Brain microvascular endothelial cell (primary cell): Measurements from ENCODE around the gene GSTM5.
"Not testable (repeated sequence)": the region's sequence is repeated elsewhere in the genome, so short reads cannot be mapped to it uniquely, and the experiment has no call there.

ENCODE experiments used
- DNase-seq: peaks from one replicate; pipeline ENCODE4 v3.0.0-alpha.2; 2020
- H3K27ac ChIP-seq: fragments of 250-450 bp; sonication (Bioruptor Pico); 2 replicates; pipeline ENCODE4 v1.5.1; 2020; ENCODE audit warnings: mild to moderate bottlenecking, moderate library complexity
- H3K27me3 ChIP-seq: fragments of 250-450 bp; sonication (Bioruptor Pico); replicated peaks from 2 replicates; pipeline ENCODE4 v1.5.1; 2020; ENCODE audit warnings: mild to moderate bottlenecking
- H3K36me3 ChIP-seq: fragments of 250-450 bp; sonication (Bioruptor Pico); replicated peaks from 2 replicates; pipeline ENCODE4 v1.5.1; 2020; ENCODE audit warnings: mild to moderate bottlenecking
- H3K4me3 ChIP-seq: 2 replicates; pipeline ENCODE4 v1.5.1; 2011; ENCODE audit warnings: low read depth, mild to moderate bottlenecking, control low read depth, low read length, moderate library complexity
- in situ Hi-C: cut with HindIII; loops from 2 replicates; pipeline ENCODE4 v1.10.0; 2017; ENCODE audit warnings: low sequenced_read_pairs, low pct_ligation_motif_present
- TF ChIP-seq, protein P1 (sequence below): IDR thresholded peaks from 2 replicates; pipeline ENCODE4 v1.5.1; 2011; ENCODE audit warnings: low read depth, mild to moderate bottlenecking, moderate library complexity, low read length, control low read depth, inconsistent platforms; ENCODE audit errors: missing control alignments

Gene GSTM5

DNA sequence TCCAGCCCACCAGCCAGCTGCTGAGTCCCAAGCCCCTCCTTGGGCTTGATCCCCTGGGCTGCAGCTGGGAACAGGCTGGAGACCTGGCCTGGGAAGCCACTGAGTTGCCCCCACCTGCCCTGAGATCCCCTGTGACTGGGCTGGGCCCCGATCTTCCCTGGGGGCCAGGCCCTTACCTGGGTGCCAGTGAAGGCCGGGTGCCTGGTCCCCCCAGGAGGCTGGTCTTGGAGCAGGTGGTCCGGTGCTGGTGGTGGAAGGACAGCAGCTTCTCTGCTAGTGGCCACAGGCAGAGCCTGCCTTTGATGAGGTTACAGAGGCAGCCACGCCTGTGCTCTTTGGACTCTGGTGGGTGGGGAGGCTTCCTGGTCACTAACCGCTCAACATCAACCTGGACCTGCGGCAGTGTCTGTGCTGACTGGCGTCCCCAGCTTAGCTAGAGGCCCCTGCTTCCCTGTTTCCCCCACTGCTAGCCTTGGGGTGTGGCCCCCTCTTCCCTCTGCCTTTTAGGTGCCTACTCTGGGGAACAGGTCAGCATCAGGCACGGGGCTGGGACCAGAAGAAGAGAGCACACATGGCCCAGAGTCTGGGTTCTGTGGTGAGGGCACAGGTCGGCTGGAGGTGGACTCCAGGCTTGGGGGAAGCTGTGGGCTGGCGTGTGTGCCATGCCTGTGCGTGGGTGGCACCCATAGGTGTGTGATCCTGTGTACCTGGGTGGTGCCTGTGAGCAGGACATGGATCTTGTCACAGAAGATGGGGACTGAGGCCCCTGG, 51.8 kb downstream of the GSTM5 start, which contains the start of gene EPS8L3:
EPS8L3 (minus strand) TSS at position 278 of the 770 bp plus-strand sequence. CDS start 2,174 bp downstream, outside the sequence.
- no peaks in the 10 kb centered on the region for H3K36me3 ChIP-seq
- H3K27ac ChIP-seq: no peak within 1 kb of the TSS
- TF ChIP-seq, protein P1, sequence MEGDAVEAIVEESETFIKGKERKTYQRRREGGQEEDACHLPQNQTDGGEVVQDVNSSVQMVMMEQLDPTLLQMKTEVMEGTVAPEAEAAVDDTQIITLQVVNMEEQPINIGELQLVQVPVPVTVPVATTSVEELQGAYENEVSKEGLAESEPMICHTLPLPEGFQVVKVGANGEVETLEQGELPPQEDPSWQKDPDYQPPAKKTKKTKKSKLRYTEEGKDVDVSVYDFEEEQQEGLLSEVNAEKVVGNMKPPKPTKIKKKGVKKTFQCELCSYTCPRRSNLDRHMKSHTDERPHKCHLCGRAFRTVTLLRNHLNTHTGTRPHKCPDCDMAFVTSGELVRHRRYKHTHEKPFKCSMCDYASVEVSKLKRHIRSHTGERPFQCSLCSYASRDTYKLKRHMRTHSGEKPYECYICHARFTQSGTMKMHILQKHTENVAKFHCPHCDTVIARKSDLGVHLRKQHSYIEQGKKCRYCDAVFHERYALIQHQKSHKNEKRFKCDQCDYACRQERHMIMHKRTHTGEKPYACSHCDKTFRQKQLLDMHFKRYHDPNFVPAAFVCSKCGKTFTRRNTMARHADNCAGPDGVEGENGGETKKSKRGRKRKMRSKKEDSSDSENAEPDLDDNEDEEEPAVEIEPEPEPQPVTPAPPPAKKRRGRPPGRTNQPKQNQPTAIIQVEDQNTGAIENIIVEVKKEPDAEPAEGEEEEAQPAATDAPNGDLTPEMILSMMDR: no peak
- no peaks in the 10 kb centered on the region for H3K27me3 ChIP-seq
- in situ Hi-C loops: loop anchor here (10.0 kb wide), 1 partner anchor 109 kb away; the partner anchor contains the start of gene GSTM4
- no peak for DNase-seq
- no peak within 1 kb of the TSS for H3K4me3 ChIP-seq

DNA sequence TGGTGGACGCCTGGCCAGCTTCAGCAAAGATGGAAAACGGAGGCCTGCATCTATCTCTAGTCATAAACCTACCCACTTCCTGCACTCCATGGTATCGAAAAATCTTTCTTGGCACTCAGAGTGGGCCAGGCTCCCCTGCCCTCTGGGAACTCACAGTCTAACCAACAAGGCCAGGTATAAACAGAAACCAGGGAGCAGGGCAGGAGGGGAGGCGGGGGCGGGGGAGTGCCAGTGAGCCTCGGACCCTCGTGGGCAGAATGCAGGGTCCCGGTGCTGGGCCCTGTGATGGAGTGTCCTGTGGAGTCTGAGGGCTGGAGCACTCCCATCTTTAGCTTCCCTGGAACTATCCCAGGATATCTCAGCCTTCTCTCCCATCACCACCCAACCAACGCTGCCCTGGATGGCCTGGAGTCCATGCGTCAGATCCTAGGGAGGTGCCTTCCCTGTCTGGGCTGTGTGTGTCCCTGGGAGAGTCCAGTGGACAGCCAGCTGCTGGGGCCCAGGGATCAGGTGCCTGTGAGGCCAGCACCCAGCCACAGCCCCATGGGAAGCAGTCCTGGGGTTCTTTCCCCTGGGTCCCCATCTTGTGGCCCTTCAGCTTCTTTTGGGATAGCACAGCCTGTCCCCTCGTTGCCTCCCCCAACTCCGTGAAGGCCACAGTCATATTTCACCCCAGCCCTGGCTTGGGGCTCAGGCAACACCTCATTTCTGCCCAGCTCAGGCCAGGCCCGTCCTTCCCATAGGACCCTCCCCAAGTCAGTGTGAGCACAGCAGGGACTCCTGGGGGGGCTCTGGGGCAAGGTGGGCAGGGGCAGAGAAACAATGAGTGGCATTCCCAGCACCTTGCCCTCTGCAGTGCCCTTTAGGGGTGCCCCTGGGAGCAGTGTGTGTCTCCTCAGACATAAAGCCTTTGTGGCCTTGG, 52.8 kb downstream of the GSTM5 start:
- H3K27me3 ChIP-seq: no peaks in the 10 kb centered on the region
- in situ Hi-C loops: loop anchor here (10.0 kb wide), 1 partner anchor 110 kb away; the partner anchor contains the start of gene GSTM4
- TF ChIP-seq, protein P1: no peak
- H3K27ac ChIP-seq: no peak overlapping the region
- no peak for DNase-seq
- H3K36me3 ChIP-seq: no peaks in the 10 kb centered on the region
- no peak overlapping the region for H3K4me3 ChIP-seq

DNA sequence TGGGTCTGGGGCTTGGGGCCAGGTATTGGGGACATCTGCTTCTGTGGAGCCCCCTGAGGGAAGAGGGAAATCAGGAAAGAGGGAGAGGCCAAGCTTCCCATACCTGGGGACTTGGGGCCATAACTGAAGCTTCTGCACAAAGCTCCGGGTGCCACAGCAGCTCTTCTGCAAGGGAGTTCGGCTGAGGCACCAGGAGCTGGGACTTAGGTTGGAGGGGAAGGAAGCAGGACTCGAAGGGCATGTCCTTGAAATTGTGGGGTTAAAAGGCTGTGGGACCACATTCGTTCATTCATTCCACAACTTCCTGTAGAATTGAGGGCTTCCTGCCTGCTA, 53.4 kb downstream of the GSTM5 start:
- Histone ChIP-seq H3K27ac (no peak overlapping the region), H3K36me3 (no peaks in the 10 kb centered on the region), H3K4me3 (no peak overlapping the region), H3K27me3 (no peaks in the 10 kb centered on the region)
- DNase-seq: no peak
- in situ Hi-C loops: loop anchor here (10.0 kb wide), 1 partner anchor 111 kb away; the partner anchor contains the start of gene GSTM4
- TF ChIP-seq, protein P1: no peak

DNA sequence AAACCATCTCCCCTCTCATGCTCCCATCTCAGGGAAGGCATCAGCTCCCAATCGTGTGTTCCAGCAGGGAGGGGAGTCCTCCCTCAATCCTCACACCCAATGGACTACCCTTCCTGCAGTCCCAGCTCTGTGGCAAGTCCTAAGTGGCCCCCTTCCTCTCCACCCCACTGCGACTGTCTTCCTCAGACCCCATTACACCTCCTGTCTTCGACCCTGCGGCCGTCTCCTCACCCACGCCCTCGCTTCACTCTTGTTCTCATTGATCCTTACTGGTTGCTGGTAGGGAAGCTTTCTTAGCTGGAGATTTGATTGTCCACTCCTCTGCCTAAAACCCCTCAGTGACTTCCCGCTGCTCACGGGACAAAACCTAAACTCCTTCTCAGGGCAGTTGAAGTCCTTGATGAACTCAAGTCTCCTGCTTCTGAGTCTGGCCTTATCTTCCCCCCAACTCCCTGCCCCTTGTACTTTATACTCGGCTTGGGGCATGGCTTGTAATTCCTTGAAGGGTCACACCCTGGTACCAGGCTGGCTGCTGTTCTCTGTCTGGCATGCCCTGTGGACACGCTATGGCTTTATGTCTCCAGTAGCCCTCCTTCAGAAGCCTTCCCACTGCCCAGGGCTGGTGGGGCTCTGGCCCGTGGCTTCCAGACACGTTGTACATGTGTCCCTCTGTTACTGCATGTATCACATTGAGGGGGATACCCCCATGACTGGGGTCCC, 54.0 kb downstream of the GSTM5 start:
- Histone ChIP-seq H3K27me3 (no peaks in the 10 kb centered on the region), H3K36me3 (no peaks in the 10 kb centered on the region), H3K27ac (no peak overlapping the region), H3K4me3 (no peak overlapping the region)
- no peak for DNase-seq
- in situ Hi-C loops: loop anchor here (10.0 kb wide), 1 partner anchor 111 kb away; the partner anchor contains the start of gene GSTM4
- TF ChIP-seq, protein P1: no peak

DNA sequence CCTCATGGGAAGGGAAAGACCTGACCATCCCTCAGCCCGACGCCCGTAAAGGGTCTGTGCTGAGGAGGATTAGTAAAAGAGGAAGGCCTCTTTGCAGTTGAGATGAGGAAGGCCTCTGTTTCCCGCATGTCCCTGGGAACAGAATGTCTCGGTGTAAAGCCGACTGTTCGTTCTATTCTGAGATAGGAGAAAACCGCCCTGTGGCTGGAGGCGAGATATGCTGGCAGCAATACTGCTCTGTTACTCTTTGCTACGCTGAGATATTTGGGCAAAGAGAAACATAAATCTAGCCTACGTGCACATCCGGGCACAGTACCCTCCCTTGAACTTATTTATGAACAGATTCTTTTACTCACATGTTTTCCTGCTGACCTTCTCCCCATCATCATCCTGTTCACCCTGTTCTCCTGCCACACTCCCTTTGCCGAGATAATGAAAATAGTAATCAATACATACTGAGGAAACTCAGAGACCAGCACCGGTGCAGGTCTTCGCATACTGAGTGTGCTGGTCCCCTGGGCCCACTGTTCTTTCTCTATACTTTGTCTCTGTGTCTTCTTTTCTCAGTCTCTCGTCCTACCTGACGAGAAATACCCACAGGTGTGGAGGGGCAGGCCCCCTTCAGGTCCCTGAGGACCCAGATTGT, 55.1 kb downstream of the GSTM5 start:
- not testable (repeated sequence) for H3K4me3 ChIP-seq, DNase-seq, H3K27ac ChIP-seq, H3K27me3 ChIP-seq, H3K36me3 ChIP-seq
- in situ Hi-C loops: loop anchor here (10.0 kb wide), 1 partner anchor 112 kb away; the partner anchor contains the start of gene GSTM4
